Measurements from ENCODE around the gene ZNF710. TPM values are rescaled to one million over a fixed set of nuclear protein-coding genes. Genes with fewer than 3 reads are reported as not detected.

The ZNF710 gene
- total RNA-seq, 1 donor from 2014 or later, result 3.5 TPM

DNA sequence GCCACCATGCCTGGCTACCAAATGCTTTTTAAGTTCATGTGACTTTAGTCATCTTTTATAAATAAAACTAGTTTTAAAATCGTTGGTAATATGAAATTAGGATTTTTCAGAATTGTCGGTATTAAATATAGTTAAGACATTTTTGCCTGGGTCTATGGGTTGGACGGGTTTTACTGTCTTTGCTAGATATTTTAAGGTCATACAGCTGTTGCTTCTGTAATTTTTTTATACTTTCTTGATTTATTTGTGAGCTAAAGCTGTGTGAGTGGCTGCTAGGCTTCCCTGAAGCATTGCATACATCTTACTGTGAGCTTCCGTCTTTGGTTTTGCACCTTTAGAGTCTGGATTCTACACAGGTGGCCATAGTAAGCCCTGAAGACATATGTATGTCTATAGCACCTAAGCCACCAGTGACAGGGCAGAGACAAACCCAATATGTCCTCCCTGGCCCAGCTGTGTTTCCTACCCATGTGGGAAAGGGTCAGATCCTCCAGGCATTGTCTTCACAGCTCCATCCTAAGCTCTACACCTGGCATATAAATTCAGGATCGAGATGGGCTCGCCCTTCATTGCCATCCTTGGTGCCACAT lies 16.6 kb upstream of the ZNF710 start:
- Histone ChIP-seq H3K27me3 (no peaks in the 10 kb centered on the region), H3K4me3 (no peak overlapping the region), H3K36me3 (no peaks in the 10 kb centered on the region), H3K27ac (no peak overlapping the region), H3K9me3 (peaks cover 0 to 10% of the 10 kb centered on the region in 2 donors), H3K4me1 (no peaks in the 10 kb centered on the region)
- intact Hi-C loops (cut with DNase I), result no loop called here
- TF ChIP-seq, protein P1, sequence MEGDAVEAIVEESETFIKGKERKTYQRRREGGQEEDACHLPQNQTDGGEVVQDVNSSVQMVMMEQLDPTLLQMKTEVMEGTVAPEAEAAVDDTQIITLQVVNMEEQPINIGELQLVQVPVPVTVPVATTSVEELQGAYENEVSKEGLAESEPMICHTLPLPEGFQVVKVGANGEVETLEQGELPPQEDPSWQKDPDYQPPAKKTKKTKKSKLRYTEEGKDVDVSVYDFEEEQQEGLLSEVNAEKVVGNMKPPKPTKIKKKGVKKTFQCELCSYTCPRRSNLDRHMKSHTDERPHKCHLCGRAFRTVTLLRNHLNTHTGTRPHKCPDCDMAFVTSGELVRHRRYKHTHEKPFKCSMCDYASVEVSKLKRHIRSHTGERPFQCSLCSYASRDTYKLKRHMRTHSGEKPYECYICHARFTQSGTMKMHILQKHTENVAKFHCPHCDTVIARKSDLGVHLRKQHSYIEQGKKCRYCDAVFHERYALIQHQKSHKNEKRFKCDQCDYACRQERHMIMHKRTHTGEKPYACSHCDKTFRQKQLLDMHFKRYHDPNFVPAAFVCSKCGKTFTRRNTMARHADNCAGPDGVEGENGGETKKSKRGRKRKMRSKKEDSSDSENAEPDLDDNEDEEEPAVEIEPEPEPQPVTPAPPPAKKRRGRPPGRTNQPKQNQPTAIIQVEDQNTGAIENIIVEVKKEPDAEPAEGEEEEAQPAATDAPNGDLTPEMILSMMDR (IDR thresholded peaks at IDR 0.05), result no peak
- DNase-seq (ENCODE audit: low spot score in 2 of 2), result no peak

DNA sequence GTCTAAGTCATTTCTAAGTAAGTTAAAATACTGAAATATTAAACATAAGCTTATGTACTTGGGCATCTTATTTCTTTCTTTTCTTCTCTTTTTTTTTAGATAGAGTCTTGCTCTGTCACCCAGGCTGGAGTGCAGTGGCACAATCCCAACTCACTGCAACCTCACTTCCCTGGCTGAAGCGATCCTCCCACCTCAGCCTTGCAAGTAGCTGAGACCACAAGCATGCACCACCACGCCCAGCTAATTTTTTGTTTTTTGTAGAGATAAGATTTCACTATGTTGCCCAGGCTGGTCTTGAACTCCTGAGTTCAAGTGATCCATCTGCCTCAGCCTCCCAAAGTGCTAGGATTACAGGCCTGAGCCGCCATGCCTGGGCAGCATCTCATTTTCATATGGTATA lies 16.0 kb upstream of the ZNF710 start:
- no peak for DNase-seq (ENCODE audit: low spot score in 2 of 2)
- H3K27ac ChIP-seq, result no peak overlapping the region
- H3K4me3 ChIP-seq, result no peak overlapping the region
- H3K36me3 ChIP-seq, result no peaks in the 10 kb centered on the region
- TF ChIP-seq, protein P1 (IDR thresholded peaks at IDR 0.05), result no peak
- H3K4me1 ChIP-seq, result no peaks in the 10 kb centered on the region
- no peaks in the 10 kb centered on the region for H3K27me3 ChIP-seq
- peaks cover 0 to 10% of the 10 kb centered on the region in 2 donors for H3K9me3 ChIP-seq
- intact Hi-C loops (cut with DNase I), result no loop called here

DNA sequence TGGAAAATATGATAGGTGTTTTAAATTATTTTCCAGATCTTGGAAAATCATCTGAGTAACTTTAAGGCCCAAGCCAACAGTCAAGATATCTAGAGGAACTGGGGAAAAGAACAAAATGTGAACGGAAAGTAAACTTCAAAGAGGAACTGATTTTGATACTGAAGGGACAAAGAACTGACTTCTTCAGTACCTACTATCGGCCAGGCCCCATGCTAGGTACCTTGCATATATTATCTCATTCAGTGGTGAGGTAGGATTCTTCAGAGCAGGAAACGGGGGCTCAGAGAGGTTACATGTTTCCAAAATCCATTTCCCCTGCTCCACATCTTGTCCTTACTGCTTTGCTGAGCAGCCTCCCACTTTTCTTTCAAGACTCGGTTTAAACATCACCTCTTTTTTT lies 9.8 kb upstream of the ZNF710 start:
- intact Hi-C loops (cut with DNase I), result no loop called here
- no peaks in the 10 kb centered on the region for H3K27me3 ChIP-seq
- no peaks in the 10 kb centered on the region for H3K36me3 ChIP-seq
- no peak overlapping the region for H3K4me3 ChIP-seq
- TF ChIP-seq, protein P1 (IDR thresholded peaks at IDR 0.05), result no peak
- H3K4me1 ChIP-seq, result no peaks in the 10 kb centered on the region
- H3K9me3 ChIP-seq, result no peaks in the 10 kb centered on the region
- DNase-seq (ENCODE audit: low spot score in 2 of 2), result no peak
- H3K27ac ChIP-seq, result no peak overlapping the region

DNA sequence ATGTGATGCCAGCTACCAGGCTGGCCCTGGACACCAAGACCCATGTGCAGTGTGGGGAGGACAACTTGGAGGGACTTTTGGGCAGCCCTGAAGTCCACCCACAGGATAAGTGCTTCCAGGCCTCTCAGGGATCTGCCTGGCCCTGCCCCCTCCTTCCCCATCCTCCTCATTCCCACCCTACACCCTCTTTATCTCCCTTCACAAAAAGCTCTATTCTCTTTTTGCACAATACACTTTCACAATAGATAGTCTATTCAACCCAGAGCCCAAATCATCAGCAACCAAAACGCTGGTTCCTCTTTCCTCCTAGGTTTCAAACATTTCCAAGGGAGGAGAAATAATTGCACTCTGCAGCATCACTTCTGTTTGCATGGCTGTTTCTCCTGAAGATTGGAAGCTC lies 7.8 kb upstream of the ZNF710 start:
- Histone ChIP-seq H3K36me3 (no peaks in the 10 kb centered on the region), H3K4me1 (no peaks in the 10 kb centered on the region), H3K4me3 (no peak overlapping the region), H3K27ac (no peak overlapping the region), H3K9me3 (no peaks in the 10 kb centered on the region), H3K27me3 (no peaks in the 10 kb centered on the region)
- TF ChIP-seq, protein P1 (IDR thresholded peaks at IDR 0.05), result no peak
- intact Hi-C loops (cut with DNase I), result no loop called here
- DNase-seq (ENCODE audit: low spot score in 2 of 2), result no peak

DNA sequence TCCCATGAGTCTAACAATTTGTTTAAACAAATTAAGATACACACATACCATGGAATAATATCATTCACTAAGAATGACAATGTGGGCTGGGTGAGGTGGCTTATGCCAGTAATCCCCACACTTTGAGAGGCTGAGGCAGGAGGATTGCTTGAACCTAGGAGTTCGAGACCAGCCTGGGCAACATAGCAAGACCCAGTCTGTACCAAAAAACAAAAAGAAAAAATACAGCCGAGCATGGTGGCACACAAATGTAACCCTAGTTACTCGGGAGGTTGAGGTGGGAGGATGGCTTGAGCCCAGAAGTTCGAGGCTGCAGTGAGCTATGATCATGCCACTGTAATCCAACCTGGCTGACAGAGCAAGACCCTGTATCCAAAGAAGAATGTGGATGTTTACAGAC lies 4.0 kb upstream of the ZNF710 start:
- intact Hi-C loops (cut with DNase I), result no loop called here
- Histone ChIP-seq H3K27ac (no peak overlapping the region), H3K4me3 (no peak overlapping the region), H3K9me3 (no peaks in the 10 kb centered on the region), H3K27me3 (no peaks in the 10 kb centered on the region), H3K36me3 (no peaks in the 10 kb centered on the region), H3K4me1 (peaks cover 0 to 9% of the 10 kb centered on the region in 2 donors)
- DNase-seq (ENCODE audit: low spot score in 2 of 2), result no peak
- TF ChIP-seq, protein P1 (IDR thresholded peaks at IDR 0.05), result no peak

Data from ascending aorta (tissue), 2 donors.